Nephron progenitor cell (in vitro differentiated cells): ENCODE data around the gene PTPRZ1.

Experiments
- DNase-seq: peaks from one replicate; pipeline ENCODE4 v3.0.0; 2021
- H3K27ac Mint-ChIP-seq: 2 replicates; pipeline ENCODE4 v1.8.0; 2021; ENCODE audit warnings: mild to moderate bottlenecking, moderate library complexity, mixed read lengths
- H3K27me3 Mint-ChIP-seq: 2 replicates; pipeline ENCODE4 v1.8.0; 2021; ENCODE audit warnings: mild to moderate bottlenecking, low read depth, mixed read lengths; ENCODE audit not compliant: poor library complexity
- H3K36me3 Mint-ChIP-seq: 2 replicates; pipeline ENCODE4 v1.8.0; 2021; ENCODE audit warnings: low read depth, mixed read lengths
- H3K4me1 Mint-ChIP-seq: 2 replicates; pipeline ENCODE4 v1.8.0; 2021; ENCODE audit warnings: mixed read lengths
- H3K4me3 Mint-ChIP-seq: 2 replicates; pipeline ENCODE4 v1.8.0; 2021; ENCODE audit warnings: mild to moderate bottlenecking, moderate library complexity, mixed read lengths
- H3K9me3 Mint-ChIP-seq: 2 replicates; pipeline ENCODE4 v1.8.0; 2021; ENCODE audit warnings: mild to moderate bottlenecking, moderate library complexity, mixed read lengths
- TF ChIP-seq, protein P1 (sequence below): fragments of 200-600 bp; sonication (generic); IDR thresholded peaks from 2 replicates; pipeline ENCODE4 v1.5.0; 2021; ENCODE audit warnings: antibody characterized with exemption

PTPRZ1 gene

DNA sequence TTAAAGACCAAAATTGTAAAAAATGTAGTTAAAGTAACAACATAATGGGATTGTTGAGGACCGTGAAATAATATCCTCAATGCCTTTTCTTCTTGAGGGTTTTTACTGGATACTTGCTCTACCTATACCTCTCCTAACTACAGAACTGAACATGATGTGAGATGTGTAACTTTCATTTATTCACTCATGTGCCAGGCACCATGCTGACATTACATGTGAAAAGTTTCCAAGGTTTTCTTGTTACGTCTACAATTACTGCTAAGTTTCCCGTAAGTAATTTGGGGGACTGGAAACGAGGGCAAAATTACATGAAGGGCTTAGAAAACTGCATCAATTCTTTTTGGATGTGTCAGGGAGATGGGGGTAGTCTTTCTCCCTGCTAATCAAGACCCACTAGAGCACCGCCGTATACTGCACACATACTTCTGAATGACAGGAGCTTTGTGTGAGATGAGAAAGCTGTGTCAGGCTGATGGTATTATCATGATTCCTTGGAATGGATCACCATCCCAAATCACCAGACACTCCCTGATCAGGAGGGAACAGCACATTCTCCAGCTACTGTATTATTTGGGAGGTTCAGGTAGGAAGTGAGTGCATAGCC is 41.8 kb downstream of the PTPRZ1 start:
- no peak for DNase-seq
- H3K4me1 Mint-ChIP-seq, result peaks cover 5% of the 10 kb centered on the region
- no peaks in the 10 kb centered on the region for H3K9me3 Mint-ChIP-seq
- no peaks in the 10 kb centered on the region for H3K36me3 Mint-ChIP-seq
- no peak overlapping the region for H3K4me3 Mint-ChIP-seq
- no peaks in the 10 kb centered on the region for H3K27me3 Mint-ChIP-seq
- TF ChIP-seq, protein P1, sequence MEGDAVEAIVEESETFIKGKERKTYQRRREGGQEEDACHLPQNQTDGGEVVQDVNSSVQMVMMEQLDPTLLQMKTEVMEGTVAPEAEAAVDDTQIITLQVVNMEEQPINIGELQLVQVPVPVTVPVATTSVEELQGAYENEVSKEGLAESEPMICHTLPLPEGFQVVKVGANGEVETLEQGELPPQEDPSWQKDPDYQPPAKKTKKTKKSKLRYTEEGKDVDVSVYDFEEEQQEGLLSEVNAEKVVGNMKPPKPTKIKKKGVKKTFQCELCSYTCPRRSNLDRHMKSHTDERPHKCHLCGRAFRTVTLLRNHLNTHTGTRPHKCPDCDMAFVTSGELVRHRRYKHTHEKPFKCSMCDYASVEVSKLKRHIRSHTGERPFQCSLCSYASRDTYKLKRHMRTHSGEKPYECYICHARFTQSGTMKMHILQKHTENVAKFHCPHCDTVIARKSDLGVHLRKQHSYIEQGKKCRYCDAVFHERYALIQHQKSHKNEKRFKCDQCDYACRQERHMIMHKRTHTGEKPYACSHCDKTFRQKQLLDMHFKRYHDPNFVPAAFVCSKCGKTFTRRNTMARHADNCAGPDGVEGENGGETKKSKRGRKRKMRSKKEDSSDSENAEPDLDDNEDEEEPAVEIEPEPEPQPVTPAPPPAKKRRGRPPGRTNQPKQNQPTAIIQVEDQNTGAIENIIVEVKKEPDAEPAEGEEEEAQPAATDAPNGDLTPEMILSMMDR, result no peak
- no peak overlapping the region for H3K27ac Mint-ChIP-seq

DNA sequence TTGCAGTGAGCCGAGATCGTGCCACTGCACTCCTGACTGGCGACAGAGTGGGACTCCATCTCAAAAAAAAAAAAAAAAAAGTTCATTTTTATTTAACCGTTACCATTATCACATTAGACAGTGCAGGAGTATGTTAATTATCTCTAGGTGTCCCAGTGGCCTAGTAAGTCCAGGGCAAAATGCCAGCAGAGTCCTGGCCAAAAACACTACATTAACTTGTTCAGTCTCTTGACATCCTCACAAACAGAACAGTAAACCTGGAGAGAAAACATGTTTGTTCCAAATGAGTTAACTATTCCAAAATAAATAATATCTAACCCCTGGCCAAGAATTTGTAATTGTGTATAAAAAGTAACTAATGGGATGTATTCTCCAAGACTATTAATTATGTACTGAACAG is 43.2 kb downstream of the PTPRZ1 start:
- Mint-ChIP-seq H3K27me3 (no peaks in the 10 kb centered on the region), H3K4me3 (no peak overlapping the region), H3K9me3 (no peaks in the 10 kb centered on the region), H3K27ac (no peak overlapping the region), H3K4me1 (no peaks in the 10 kb centered on the region), H3K36me3 (no peaks in the 10 kb centered on the region)
- TF ChIP-seq, protein P1, result no peak
- DNase-seq, result no peak

DNA sequence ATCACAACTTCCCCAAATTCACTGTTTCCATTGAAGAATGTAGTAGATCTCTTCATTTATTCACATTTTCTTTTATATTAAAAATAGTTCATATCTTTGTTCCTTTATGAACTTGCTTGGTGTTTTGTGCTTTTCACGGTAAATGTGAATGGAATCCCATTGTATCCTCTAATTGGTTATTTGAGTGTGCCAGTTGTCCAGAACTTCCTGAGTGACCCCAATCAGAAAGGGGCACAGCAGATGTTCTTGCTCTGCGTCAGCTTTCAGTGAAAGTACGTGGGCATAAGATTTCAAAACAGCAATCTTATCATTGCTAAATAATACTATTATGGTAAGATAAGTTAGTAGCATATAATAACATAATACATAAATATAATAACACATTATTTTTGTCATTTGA is 47.0 kb downstream of the PTPRZ1 start:
- Mint-ChIP-seq H3K4me3 (no peak overlapping the region), H3K36me3 (no peaks in the 10 kb centered on the region), H3K27me3 (no peaks in the 10 kb centered on the region), H3K9me3 (no peaks in the 10 kb centered on the region), H3K27ac (no peak overlapping the region), H3K4me1 (peaks cover 2% of the 10 kb centered on the region)
- no peak for DNase-seq
- TF ChIP-seq, protein P1, result no peak

DNA sequence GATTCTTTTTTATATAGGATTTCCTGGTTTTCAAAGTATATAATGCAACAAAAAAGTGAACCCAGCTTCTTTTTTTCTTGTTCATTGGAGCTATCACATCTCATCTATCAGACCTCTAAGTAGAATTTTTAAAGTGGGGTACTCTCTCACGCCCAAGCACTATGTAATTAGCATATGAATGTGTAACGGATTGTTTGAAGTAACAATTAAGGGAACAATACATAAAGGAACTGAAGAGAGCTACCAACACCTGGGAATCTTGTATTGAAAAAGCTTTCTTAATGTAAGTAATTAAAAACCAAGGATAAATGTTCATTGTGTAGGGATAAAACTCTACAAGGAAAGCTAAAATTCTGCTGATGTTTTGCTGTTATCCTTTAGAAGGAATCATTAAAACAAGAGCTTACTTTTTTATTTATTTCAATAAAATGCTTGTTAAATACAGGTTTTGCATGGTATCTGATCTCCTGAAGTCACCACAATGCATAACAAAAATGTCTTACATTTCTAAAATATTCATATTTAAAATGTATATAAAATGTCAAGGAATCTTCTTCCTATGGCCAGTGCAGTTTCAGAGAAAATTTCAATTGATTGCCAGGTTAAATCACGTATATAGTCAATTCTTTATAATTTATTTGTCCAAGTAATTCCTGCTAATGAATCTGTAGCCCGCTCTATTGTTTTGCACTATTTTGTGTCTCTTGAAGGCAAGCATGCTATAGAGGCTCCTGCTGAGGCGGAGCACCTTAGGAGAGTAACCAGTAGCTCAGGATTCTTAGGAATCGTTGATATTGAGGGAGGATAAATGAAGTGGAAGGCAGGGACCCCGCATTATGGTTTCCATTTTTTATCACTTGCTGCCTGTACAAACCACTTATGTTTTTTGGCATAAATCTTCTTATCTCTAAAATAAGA is 51.6 kb downstream of the PTPRZ1 start:
- no peak for DNase-seq
- TF ChIP-seq, protein P1, result no peak
- Mint-ChIP-seq H3K27me3 (no peaks in the 10 kb centered on the region), H3K9me3 (no peaks in the 10 kb centered on the region), H3K27ac (no peak overlapping the region), H3K4me1 (peaks cover 6% of the 10 kb centered on the region), H3K36me3 (no peaks in the 10 kb centered on the region), H3K4me3 (no peak overlapping the region)

DNA sequence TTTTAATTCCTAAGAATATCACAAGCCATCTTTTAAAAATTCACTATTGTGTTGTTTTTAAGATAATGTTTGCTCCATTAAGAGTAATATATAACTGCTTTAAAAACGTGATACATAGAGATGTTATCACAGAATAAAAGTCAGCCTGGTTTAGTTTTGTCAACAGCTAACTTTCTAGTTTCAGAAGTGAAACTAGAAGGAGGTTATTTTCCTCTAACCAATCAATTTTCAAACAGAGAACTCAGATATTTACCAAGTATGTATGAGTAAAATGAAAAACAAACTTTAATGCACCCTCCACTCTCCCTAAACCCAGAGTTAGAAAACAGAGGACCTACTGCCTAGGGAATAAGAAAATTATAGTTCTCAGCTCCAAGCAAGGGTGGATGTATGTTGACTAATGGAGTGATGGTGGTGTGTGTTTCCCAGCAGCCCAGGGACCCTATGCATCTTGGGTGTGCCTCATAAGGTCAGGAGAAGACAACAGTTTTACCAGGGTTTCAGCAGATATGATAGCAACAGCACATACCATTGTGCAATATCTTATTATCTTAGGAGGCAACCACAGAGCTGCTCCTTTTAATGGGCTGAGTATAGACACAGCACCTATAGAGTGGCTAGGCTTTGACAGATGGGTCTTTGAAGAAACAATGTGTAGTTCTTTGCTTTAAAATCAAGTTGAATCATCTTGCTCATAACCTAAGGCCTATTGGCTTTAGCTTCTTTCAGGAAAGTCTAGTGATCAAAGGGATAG is 58.4 kb downstream of the PTPRZ1 start:
- H3K27ac Mint-ChIP-seq, result no peak overlapping the region
- no peaks in the 10 kb centered on the region for H3K27me3 Mint-ChIP-seq
- DNase-seq, result no peak
- no peak overlapping the region for H3K4me3 Mint-ChIP-seq
- H3K36me3 Mint-ChIP-seq, result peaks cover 5% of the 10 kb centered on the region
- peaks cover 15% of the 10 kb centered on the region for H3K4me1 Mint-ChIP-seq
- H3K9me3 Mint-ChIP-seq, result no peaks in the 10 kb centered on the region
- TF ChIP-seq, protein P1, result no peak
